T47D (cell line): ENCODE data around the gene AKIRIN2.
"Not testable (repeated sequence)": the region's sequence is repeated elsewhere in the genome, so short reads cannot be mapped to it uniquely, and the experiment has no call there.

Source experiments
- DNase-seq, 2 experiments: peaks; one replicate each; pipeline versions ENCODE4 v3.0.0 to v3.0.0-alpha.2; 2011 to 2012; ENCODE audit warnings: low read depth in 1 of 2, low spot score in 1 of 2
- JUND ChIP-seq: IDR thresholded peaks from 2 replicates; pipeline ENCODE4 v1.6.1; 2012; ENCODE audit warnings: low read depth
- in situ Hi-C: cut with HindIII; loops from 2 replicates; pipeline ENCODE4 v1.10.0; 2016; ENCODE audit warnings: low sequenced_read_pairs, low pct_unique_long_range_greater_than_20kb

Gene AKIRIN2

DNA sequence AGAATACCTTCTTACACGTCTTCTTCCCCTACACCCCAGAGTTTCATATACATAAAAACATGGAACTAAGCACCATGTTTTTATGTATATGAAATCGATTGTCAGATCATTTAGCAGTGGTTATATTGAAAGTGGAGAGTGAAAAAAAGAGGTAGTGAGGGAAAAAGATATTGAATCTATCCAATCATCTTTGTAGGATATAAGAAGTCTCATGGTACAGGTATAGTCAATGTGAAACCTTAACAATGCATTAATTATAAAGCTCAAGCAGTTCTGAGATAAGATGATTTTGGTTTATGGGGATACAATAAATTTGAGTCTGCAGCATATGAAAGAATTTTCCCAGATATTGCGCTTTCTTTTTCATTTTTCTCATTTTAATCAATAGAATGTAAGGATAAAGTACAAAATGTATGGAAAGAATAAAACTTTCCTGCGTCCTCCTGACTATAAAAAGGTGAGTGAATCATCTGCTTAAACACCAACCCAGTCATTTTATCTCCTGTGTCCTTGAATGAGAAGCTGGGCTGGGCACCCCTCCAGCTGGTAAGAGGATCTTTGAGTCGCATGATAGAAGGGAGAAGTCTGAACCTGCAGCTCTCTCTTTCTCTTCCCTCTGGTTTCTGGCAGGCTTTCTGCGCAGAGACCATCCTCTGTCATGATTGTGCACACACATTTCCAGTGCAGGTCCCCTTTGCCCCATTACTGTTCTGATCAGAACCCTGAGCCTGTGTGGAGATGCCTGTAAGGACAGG, 28.1 kb upstream of the AKIRIN2 start:
- no peak for TF ChIP-seq JUND
- in situ Hi-C loops: no loop called here
- DNase-seq: no peak

DNA sequence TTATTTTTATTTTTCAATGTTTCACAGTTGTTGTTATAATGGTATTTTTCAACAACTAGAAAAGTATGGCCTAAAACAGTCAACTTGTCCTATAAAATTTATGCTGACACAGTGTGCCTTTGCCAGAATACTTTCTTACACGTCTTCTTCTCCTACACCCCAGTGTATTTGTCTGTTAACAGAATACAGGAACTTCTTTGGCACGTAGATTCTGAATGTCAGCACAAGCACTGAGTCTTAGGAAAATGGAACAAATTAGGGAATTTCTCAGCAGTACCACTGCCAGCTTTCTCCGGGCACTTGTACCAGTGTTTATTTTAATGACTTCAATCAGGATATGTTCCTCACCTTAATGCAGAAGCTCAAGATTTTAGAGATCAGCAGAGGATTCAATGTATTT, 26.7 kb upstream of the AKIRIN2 start:
- no peak for TF ChIP-seq JUND
- DNase-seq: no peak
- in situ Hi-C loops: no loop called here

DNA sequence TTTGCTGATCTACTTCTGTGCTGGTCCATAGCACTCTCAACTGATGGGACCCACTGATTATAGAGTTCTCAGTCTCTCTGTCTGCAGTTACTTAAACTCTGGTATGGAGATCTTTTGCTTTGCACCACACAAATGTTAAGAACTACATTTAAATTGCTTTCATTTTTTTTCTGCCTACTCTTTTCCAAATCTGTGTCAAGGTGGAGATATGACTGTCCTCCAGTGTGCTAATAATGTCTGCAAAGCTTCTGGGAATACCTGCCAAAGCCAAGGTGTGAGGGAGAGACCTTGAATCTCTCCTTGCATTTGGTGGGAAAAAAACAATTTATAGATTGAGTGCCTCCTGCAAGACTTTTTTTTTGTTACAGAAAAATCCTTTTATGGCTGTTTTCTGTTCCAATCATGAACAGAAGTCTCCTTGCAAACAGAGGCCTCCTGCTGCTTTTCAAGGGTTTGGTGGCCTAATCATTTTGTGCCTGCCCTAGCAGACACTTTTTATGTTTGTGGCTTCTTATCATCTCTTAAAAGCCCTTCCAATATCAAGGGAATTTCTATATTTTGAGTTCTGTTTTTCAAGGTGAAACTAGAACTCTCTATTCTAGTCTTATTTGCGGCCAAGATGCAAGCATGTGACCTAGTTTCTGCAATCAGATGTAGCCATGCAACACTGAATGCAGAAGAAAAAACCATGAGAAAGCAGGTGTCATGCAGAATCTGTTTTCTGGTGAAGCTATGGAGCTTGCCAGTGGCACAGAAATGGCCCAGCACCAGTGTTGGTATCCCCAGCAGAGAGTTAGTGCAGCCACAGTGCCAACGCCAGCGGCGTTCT, 23.2 kb upstream of the AKIRIN2 start:
- TF ChIP-seq JUND: no peak
- in situ Hi-C loops: no loop called here
- DNase-seq: no peak

DNA sequence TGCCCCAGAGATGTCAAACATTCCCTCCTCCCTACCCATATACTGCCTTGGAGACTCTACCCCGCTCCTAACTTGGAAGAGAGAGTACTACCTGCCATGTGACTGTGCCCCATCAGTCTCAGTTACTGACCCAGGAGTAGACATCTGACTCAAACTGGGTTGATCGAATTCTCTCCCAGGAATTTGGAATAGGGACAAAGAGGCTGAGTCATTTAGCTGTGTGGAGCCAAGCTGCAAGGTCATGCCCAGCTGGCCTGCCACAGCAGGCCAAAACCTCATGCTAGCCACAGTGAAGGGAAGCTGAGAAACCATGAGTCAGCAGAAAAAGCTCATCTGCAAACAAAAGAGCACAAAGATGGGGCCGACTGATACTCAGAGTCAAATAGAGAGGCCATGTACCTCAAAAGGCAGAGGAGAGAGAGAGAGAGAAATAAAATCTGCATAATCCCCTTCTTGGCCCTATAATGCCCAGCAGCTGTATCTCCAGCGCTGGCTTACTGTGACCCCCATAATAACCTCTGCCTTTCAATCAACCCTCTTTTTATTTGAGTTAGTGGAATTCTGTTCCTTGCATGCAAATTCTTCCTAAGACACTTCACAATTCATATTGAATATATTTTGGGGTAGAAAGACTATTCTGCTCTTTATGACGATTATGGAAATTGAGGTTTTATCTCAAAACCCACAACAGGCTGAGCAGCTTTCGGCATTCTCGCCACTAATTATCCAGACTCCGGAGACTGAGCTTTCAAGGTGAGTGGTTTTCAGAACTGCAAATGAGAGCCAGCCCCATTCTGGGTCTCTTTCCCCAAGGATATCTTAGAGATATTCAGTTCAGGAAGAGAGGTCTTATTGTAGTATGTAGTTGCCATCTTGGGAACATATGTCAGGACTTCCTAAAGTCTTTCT, 21.4 kb upstream of the AKIRIN2 start:
- DNase-seq: peak in 1 of 2 experiments; percentile 89
- peak; percentile 35; the same call in 1 of the 2 replicates for TF ChIP-seq JUND
- in situ Hi-C loops: no loop called here

DNA sequence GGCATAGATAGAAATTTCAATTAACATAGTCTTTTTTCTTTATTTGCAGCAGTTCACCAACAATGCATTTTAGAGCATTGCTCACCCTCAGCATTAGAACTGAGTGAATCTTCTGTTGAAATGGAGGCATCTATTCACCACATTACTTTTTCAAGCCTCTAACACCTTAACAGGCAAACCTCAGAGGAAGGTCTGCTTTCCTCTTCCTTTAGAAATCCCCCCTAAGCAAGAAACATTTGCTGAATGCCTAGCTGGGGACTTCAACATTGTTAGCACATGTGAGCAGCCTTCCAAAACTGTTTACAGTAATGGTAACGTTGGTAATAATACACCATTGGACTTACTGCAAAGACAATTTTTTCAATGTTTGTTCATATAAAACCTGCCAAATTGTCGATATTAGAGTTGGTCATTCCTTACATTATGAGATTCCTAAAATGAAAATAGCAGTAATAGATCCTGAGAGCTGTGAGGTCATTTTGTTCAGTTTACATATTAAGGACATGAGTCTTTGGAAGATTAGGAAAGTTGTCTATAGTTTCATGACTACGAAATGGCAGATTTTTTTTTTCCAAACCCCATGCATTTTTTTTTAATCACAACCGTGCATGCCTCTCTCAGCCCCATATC, 20.6 kb upstream of the AKIRIN2 start:
- no peak for DNase-seq
- TF ChIP-seq JUND: no peak
- in situ Hi-C loops: no loop called here

DNA sequence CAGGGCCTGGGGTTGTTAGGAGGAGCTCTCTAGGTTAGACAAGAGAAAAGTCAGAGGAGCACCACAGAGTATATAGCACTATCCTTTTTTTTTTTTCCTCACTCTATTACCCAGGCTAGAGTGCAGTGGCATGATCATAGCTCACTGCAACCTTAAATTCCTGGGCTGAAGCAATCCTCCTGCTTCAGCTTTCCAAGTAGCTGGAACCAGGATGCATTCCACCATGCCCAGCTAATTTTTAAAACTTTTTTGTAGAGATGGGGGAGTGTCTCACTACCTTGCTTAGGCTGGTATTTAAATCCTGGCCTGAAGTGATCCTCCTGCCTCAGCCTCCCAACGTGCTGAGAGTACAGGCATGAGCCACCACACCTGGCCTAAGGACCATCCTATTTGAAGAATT, 19.3 kb upstream of the AKIRIN2 start:
- TF ChIP-seq JUND: no peak

DNA sequence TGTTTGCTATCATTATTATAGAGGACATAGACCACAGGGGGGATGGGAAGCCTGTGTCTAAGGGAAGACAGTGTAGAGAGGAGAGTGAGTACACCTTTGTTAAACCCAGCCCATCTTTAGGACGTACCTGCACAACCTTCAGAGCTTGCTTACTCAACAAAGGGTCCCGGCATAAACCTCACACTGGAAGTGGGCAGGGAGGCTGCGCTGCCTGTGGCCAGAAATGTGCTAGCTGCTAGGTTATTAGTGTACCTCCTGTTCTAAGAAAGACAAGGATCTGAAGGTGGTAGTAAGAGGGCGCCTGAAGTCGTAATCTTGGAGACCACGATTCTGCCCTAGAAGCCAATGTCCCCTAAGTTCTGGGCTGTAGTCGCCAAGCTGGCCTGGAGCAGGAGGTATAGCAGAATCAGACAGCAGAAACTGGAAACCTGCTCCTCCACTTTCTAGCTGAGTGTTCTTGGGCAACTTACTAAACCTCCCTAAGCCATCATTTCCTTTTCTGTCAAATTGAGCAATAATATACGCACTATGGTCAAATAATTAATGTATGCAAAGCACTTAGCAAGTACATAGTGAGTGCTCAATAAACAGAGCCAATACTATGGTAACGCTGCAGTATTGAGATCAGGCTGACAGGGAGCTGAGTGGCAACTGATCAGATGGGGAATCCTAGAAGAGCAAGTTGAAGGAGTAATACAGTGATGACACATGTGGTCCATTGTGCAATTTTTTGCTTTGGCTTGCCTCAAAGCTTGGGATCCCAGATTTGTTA, 16.8 kb upstream of the AKIRIN2 start:
- in situ Hi-C loops: no loop called here
- peak in 1 of 2 experiments; percentile 50 for DNase-seq
- TF ChIP-seq JUND: no peak

More for the DNA sequence above, 19.3 kb upstream of the AKIRIN2 start:
- in situ Hi-C loops: no loop called here
- DNase-seq: no peak

DNA sequence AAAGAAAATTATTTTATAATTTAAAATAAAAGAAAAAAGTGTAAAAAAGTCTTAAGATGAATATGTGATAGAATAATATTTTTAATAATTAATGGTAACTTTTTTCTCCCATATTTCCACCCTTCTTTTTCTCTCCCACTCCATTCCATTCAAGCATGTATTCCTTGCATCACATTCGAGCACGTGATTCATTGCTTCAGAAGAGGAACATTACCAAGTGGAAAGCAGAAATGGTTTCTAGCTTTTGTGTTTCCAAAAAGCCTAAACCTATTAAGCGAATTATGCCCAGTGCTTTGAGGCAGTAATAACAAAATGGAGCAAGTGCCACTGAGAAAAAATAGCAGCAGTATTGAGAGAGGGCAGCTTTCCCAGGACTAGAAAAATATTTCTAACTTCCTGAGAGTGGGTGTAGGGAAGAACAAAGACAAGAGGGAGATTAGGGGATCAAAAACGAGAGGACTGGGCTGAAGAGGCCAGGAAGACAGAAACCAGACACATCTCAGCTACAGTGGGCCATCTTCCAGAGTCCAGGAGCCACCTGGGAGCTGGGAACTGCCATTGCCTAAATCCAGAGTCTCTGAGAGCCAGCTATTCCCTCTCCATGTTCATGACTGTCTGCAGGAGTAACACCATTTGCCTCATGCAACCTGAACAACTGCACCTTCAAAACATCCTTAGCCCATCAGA, 15.0 kb upstream of the AKIRIN2 start:
- DNase-seq: no peak
- in situ Hi-C loops: no loop called here

DNA sequence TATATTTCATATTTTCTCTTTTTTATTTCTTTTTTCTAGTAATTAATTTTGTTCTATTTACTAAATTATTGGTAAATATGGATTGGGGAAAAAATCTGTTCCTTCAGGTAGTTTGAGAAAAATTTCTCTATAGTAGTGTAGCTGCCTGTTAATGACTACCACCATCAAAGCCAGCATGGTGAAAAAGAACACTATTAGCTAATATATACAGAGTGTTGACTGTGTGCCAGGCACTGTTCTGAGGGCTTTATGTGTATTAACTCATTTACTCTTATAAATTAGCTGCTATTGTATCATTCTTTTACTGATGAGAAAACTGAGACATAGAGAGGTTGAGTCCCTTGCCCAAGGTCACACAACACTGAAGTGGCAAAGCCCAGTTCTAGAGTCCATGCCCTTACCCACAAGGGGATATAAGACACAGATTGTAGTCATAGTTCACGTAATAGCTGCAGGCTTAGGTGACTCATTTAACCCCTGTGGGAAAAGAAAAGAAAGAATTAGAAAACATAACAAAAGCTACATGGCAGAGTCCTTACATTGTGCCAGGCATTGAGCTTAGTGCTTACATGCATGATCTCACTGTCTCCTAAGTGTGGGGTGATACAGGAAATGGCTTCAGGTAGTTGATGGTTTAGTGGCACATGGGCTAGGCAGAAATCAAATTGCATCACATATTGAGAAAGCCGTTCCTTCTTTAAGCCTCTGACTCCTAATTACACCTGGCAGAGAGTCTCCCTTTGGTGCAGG, 12.2 kb upstream of the AKIRIN2 start:
- in situ Hi-C loops: no loop called here

More for the DNA sequence above, 15.0 kb upstream of the AKIRIN2 start:
- no peak for TF ChIP-seq JUND

DNA sequence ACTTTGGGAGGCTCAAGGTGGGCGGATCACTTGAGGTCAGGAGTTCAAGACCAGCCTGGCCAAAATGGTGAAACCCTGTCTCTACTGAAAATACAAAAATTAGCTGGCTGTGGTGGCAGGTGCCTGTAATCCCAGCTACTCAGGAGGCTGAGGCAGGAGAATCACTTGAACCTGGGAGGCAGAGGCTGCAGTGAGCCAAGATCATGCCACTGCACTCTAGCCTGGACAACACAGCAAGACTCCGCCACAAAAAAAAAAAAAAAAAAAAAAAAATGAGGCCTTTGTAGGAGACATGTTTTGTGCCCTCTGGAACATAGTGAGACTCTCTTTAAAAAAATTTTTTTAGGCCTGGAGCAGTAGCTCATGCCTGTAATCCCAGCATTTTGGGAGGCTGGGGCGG, 10.7 kb upstream of the AKIRIN2 start:
- DNase-seq, in situ Hi-C loops: not testable (repeated sequence)

More for the DNA sequence above, 12.2 kb upstream of the AKIRIN2 start:
- no peak for DNase-seq
- no peak for TF ChIP-seq JUND
